Measurements from ENCODE around the gene URB1. TPM values are rescaled to one million over a fixed set of nuclear protein-coding genes. Genes with fewer than 3 reads are reported as not detected.

URB1 gene
- polyA plus RNA-seq, 4 donors, result 0.67 to 8.5 (median 3.4) TPM

- Histone ChIP-seq H3K4me3 (ENCODE audit: low read depth in 1 of 3, low read length in 3 of 3) (no peak overlapping the region), H3K9me3 (ENCODE audit: control insufficient read depth in 2 of 2, insufficient read depth in 1 of 2, low read depth in 1 of 2, low read length in 1 of 2) (no peaks in the 10 kb centered on the region), H3K27ac (ENCODE audit: low read depth in 1 of 3, low read length in 2 of 3) (peak overlapping the region in 2 of 3 donors; percentile 60 to 69), H3K27me3 (ENCODE audit: control insufficient read depth in 3 of 3, insufficient read depth in 3 of 3, low read length in 3 of 3) (no peaks in the 10 kb centered on the region), H3K4me1 (ENCODE audit: control insufficient read depth in 3 of 3, insufficient read depth in 2 of 3, low read depth in 1 of 3, low read length in 2 of 3) (peaks cover 0 to 6% (median 0%) of the 10 kb centered on the region in 3 donors), H3K36me3 (ENCODE audit: control insufficient read depth in 3 of 3, insufficient read depth in 2 of 3, low read depth in 1 of 3, low read length in 3 of 3) (peaks cover 4 to 40% (median 6%) of the 10 kb centered on the region in 3 donors)
- DNase-seq (no peak), FAIRE-seq (no peak)
- 70 to 90% (median 88%) methylated on average over 2 of the region's 2 CpGs for WGBS, 3 donors
Measured at GRCh38 chr21:32329331-32329730, 63.5 kb downstream of the URB1 start.

GRCh38 chr21:32328595-32328994 is 64.2 kb downstream of the URB1 start:
- no peaks in the 10 kb centered on the region for H3K27me3 ChIP-seq (ENCODE audit: control insufficient read depth in 3 of 3, insufficient read depth in 3 of 3, low read length in 3 of 3)
- no peak overlapping the region for H3K4me3 ChIP-seq (ENCODE audit: low read depth in 1 of 3, low read length in 3 of 3)
- H3K27ac ChIP-seq (ENCODE audit: low read depth in 1 of 3, low read length in 2 of 3), result peak overlapping the region in 2 of 3 donors; percentile 60 to 69
- 67 to 92% (median 82%) methylated on average over 3 of the region's 3 CpGs for WGBS, 3 donors
- H3K4me1 ChIP-seq (ENCODE audit: control insufficient read depth in 3 of 3, insufficient read depth in 2 of 3, low read depth in 1 of 3, low read length in 2 of 3), result peaks cover 0 to 6% (median 0%) of the 10 kb centered on the region in 3 donors
- no peaks in the 10 kb centered on the region for H3K9me3 ChIP-seq (ENCODE audit: control insufficient read depth in 2 of 2, insufficient read depth in 1 of 2, low read depth in 1 of 2, low read length in 1 of 2)
- H3K36me3 ChIP-seq (ENCODE audit: control insufficient read depth in 3 of 3, insufficient read depth in 2 of 3, low read depth in 1 of 3, low read length in 3 of 3), result peaks cover 3 to 40% (median 6%) of the 10 kb centered on the region in 3 donors
- DNase-seq, result no peak
- FAIRE-seq, result no peak

GRCh38 chr21:32325706-32326105 is 67.1 kb downstream of the URB1 start:
- 92 to 94% (median 94%) methylated on average over 8 of the region's 8 CpGs for WGBS, 3 donors
- DNase-seq (no peak), FAIRE-seq (no peak)
- Histone ChIP-seq H3K9me3 (ENCODE audit: control insufficient read depth in 2 of 2, insufficient read depth in 1 of 2, low read depth in 1 of 2, low read length in 1 of 2) (no peaks in the 10 kb centered on the region), H3K27me3 (ENCODE audit: control insufficient read depth in 3 of 3, insufficient read depth in 3 of 3, low read length in 3 of 3) (no peaks in the 10 kb centered on the region), H3K36me3 (ENCODE audit: control insufficient read depth in 3 of 3, insufficient read depth in 2 of 3, low read depth in 1 of 3, low read length in 3 of 3) (peaks cover 3 to 55% (median 13%) of the 10 kb centered on the region in 3 donors), H3K4me3 (ENCODE audit: low read depth in 1 of 3, low read length in 3 of 3) (no peak overlapping the region), H3K27ac (ENCODE audit: low read depth in 1 of 3, low read length in 2 of 3) (no peak overlapping the region), H3K4me1 (ENCODE audit: control insufficient read depth in 3 of 3, insufficient read depth in 2 of 3, low read depth in 1 of 3, low read length in 2 of 3) (no peaks in the 10 kb centered on the region)

- peaks cover 4 to 69% (median 15%) of the 10 kb centered on the region in 3 donors for H3K36me3 ChIP-seq (ENCODE audit: control insufficient read depth in 3 of 3, insufficient read depth in 2 of 3, low read depth in 1 of 3, low read length in 3 of 3)
- 87 to 93% (median 93%) methylated on average over 10 of the region's 10 CpGs for WGBS, 3 donors
Measured at GRCh38 chr21:32322676-32323075, 70.1 kb downstream of the URB1 start.

GRCh38 chr21:32322103-32322502 is 70.7 kb downstream of the URB1 start:
- peaks cover 4 to 75% (median 15%) of the 10 kb centered on the region in 3 donors for H3K36me3 ChIP-seq (ENCODE audit: control insufficient read depth in 3 of 3, insufficient read depth in 2 of 3, low read depth in 1 of 3, low read length in 3 of 3)
- no peak for FAIRE-seq
- H3K4me1 ChIP-seq (ENCODE audit: control insufficient read depth in 3 of 3, insufficient read depth in 2 of 3, low read depth in 1 of 3, low read length in 2 of 3), result no peaks in the 10 kb centered on the region
- H3K4me3 ChIP-seq (ENCODE audit: low read depth in 1 of 3, low read length in 3 of 3), result no peak overlapping the region
- DNase-seq, result no peak
- H3K27me3 ChIP-seq (ENCODE audit: control insufficient read depth in 3 of 3, insufficient read depth in 3 of 3, low read length in 3 of 3), result no peaks in the 10 kb centered on the region
- WGBS, 3 donors, result 79 to 87% (median 87%) methylated on average over 12 of the region's 12 CpGs
- no peak overlapping the region for H3K27ac ChIP-seq (ENCODE audit: low read depth in 1 of 3, low read length in 2 of 3)
- no peaks in the 10 kb centered on the region for H3K9me3 ChIP-seq (ENCODE audit: control insufficient read depth in 2 of 2, insufficient read depth in 1 of 2, low read depth in 1 of 2, low read length in 1 of 2)

More at GRCh38 chr21:32322676-32323075, 70.1 kb downstream of the URB1 start:
- Histone ChIP-seq H3K4me3 (ENCODE audit: low read depth in 1 of 3, low read length in 3 of 3) (no peak overlapping the region), H3K27ac (ENCODE audit: low read depth in 1 of 3, low read length in 2 of 3) (no peak overlapping the region), H3K9me3 (ENCODE audit: control insufficient read depth in 2 of 2, insufficient read depth in 1 of 2, low read depth in 1 of 2, low read length in 1 of 2) (no peaks in the 10 kb centered on the region), H3K4me1 (ENCODE audit: control insufficient read depth in 3 of 3, insufficient read depth in 2 of 3, low read depth in 1 of 3, low read length in 2 of 3) (no peaks in the 10 kb centered on the region), H3K27me3 (ENCODE audit: control insufficient read depth in 3 of 3, insufficient read depth in 3 of 3, low read length in 3 of 3) (no peaks in the 10 kb centered on the region)
- FAIRE-seq (no peak), DNase-seq (no peak)

- FAIRE-seq, result no peak
- no peak for DNase-seq
- whole genome bisulfite sequencing, 3 donors, result 93 to 98% (median 95%) methylated on average over 13 of the region's 13 CpGs
Measured at GRCh38 chr21:32321480-32321879, 71.3 kb downstream of the URB1 start.

GRCh38 chr21:32320726-32321125 is 72.1 kb downstream of the URB1 start:
- no peaks in the 10 kb centered on the region for H3K9me3 ChIP-seq (ENCODE audit: control insufficient read depth in 2 of 2, insufficient read depth in 1 of 2, low read depth in 1 of 2, low read length in 1 of 2)
- H3K27ac ChIP-seq (ENCODE audit: low read depth in 1 of 3, low read length in 2 of 3), result no peak overlapping the region
- no peak overlapping the region for H3K4me3 ChIP-seq (ENCODE audit: low read depth in 1 of 3, low read length in 3 of 3)
- no peak for FAIRE-seq
- no peak for DNase-seq
- H3K36me3 ChIP-seq (ENCODE audit: control insufficient read depth in 3 of 3, insufficient read depth in 2 of 3, low read depth in 1 of 3, low read length in 3 of 3), result peaks cover 10 to 83% (median 23%) of the 10 kb centered on the region in 3 donors
- no peaks in the 10 kb centered on the region for H3K27me3 ChIP-seq (ENCODE audit: control insufficient read depth in 3 of 3, insufficient read depth in 3 of 3, low read length in 3 of 3)
- H3K4me1 ChIP-seq (ENCODE audit: control insufficient read depth in 3 of 3, insufficient read depth in 2 of 3, low read depth in 1 of 3, low read length in 2 of 3), result no peaks in the 10 kb centered on the region
- 90 to 96% (median 94%) methylated on average over 13 of the region's 13 CpGs for WGBS, 3 donors

More at GRCh38 chr21:32321480-32321879, 71.3 kb downstream of the URB1 start:
- H3K4me1 ChIP-seq (ENCODE audit: control insufficient read depth in 3 of 3, insufficient read depth in 2 of 3, low read depth in 1 of 3, low read length in 2 of 3), result no peaks in the 10 kb centered on the region
- H3K9me3 ChIP-seq (ENCODE audit: control insufficient read depth in 2 of 2, insufficient read depth in 1 of 2, low read depth in 1 of 2, low read length in 1 of 2), result no peaks in the 10 kb centered on the region
- no peaks in the 10 kb centered on the region for H3K27me3 ChIP-seq (ENCODE audit: control insufficient read depth in 3 of 3, insufficient read depth in 3 of 3, low read length in 3 of 3)
- H3K4me3 ChIP-seq (ENCODE audit: low read depth in 1 of 3, low read length in 3 of 3), result no peak overlapping the region
- H3K36me3 ChIP-seq (ENCODE audit: control insufficient read depth in 3 of 3, insufficient read depth in 2 of 3, low read depth in 1 of 3, low read length in 3 of 3), result peaks cover 8 to 79% (median 17%) of the 10 kb centered on the region in 3 donors
- H3K27ac ChIP-seq (ENCODE audit: low read depth in 1 of 3, low read length in 2 of 3), result no peak overlapping the region

GRCh38 chr21:32320059-32320458 is 72.8 kb downstream of the URB1 start:
- no peaks in the 10 kb centered on the region for H3K9me3 ChIP-seq (ENCODE audit: control insufficient read depth in 2 of 2, insufficient read depth in 1 of 2, low read depth in 1 of 2, low read length in 1 of 2)
- no peaks in the 10 kb centered on the region for H3K27me3 ChIP-seq (ENCODE audit: control insufficient read depth in 3 of 3, insufficient read depth in 3 of 3, low read length in 3 of 3)
- H3K4me3 ChIP-seq (ENCODE audit: low read depth in 1 of 3, low read length in 3 of 3), result no peak overlapping the region
- no peaks in the 10 kb centered on the region for H3K4me1 ChIP-seq (ENCODE audit: control insufficient read depth in 3 of 3, insufficient read depth in 2 of 3, low read depth in 1 of 3, low read length in 2 of 3)
- H3K27ac ChIP-seq (ENCODE audit: low read depth in 1 of 3, low read length in 2 of 3), result no peak overlapping the region
- FAIRE-seq (no peak), DNase-seq (no peak)
- H3K36me3 ChIP-seq (ENCODE audit: control insufficient read depth in 3 of 3, insufficient read depth in 2 of 3, low read depth in 1 of 3, low read length in 3 of 3), result peaks cover 10 to 83% (median 21%) of the 10 kb centered on the region in 3 donors
- 85 to 95% (median 87%) methylated on average over 6 of the region's 6 CpGs for WGBS, 3 donors

GRCh38 chr21:32319012-32319411 is 73.8 kb downstream of the URB1 start:
- Histone ChIP-seq H3K27me3 (ENCODE audit: control insufficient read depth in 3 of 3, insufficient read depth in 3 of 3, low read length in 3 of 3) (no peaks in the 10 kb centered on the region), H3K9me3 (ENCODE audit: control insufficient read depth in 2 of 2, insufficient read depth in 1 of 2, low read depth in 1 of 2, low read length in 1 of 2) (no peaks in the 10 kb centered on the region), H3K27ac (ENCODE audit: low read depth in 1 of 3, low read length in 2 of 3) (no peak overlapping the region), H3K36me3 (ENCODE audit: control insufficient read depth in 3 of 3, insufficient read depth in 2 of 3, low read depth in 1 of 3, low read length in 3 of 3) (peaks cover 8 to 82% (median 25%) of the 10 kb centered on the region in 3 donors), H3K4me1 (ENCODE audit: control insufficient read depth in 3 of 3, insufficient read depth in 2 of 3, low read depth in 1 of 3, low read length in 2 of 3) (no peaks in the 10 kb centered on the region), H3K4me3 (ENCODE audit: low read depth in 1 of 3, low read length in 3 of 3) (no peak overlapping the region)
- DNase-seq (no peak), FAIRE-seq (no peak)
- 94% methylated on average over 7 of the region's 7 CpGs for WGBS, 3 donors
